Omental fat pad (tissue), 4 donors: ENCODE results near the gene RNASE11. TPM values are rescaled to one million over a fixed set of nuclear protein-coding genes. Genes with fewer than 3 reads are reported as not detected.

Experiments
- ATAC-seq: fragments of 150-250 bp; one replicate; pipeline ENCODE4 v1.9.1; 2016; ENCODE audit warnings: mild to moderate bottlenecking, moderate library complexity; ENCODE audit not compliant: low FRiP score
- DNase-seq: peaks from one replicate; pipeline ENCODE4 v3.0.0-alpha.2; 2019; ENCODE audit warnings: low spot score
- CTCF ChIP-seq, 3 donors: fragments of 450-650 bp; IDR thresholded peaks; one replicate each; pipeline ENCODE4 v1.5.1; 2016 to 2017; ENCODE audit warnings: antibody characterized with exemption in 3 of 3, mild to moderate bottlenecking in 3 of 3, moderate library complexity in 2 of 3
- total RNA-seq, 4 donors: library from RNA; depleted of rRNA; stranded (reverse); fragments of >200 nt; gene quantifications; one replicate each; pipeline ENCODE4 v1.1.0, GENCODE V29; 2016

RNASE11 gene
- total RNA-seq, 4 donors from 2014 or later: not detected

GRCh38 chr14:20628063-20628854 is 40.5 kb upstream of the RNASE11 start:
- no peak for TF ChIP-seq CTCF (IDR thresholded peaks at IDR 0.05)
- ATAC-seq: no peak

GRCh38 chr14:20627346-20628027 is 39.7 kb upstream of the RNASE11 start:
- ATAC-seq (no peak), DNase-seq (no peak)
- no peak for TF ChIP-seq CTCF (IDR thresholded peaks at IDR 0.05)

More at GRCh38 chr14:20628063-20628854, 40.5 kb upstream of the RNASE11 start:
- DNase-seq: no peak

- ATAC-seq (no peak), DNase-seq (no peak)
- no peak for TF ChIP-seq CTCF (IDR thresholded peaks at IDR 0.05)
Measured at GRCh38 chr14:20626274-20626673, 38.5 kb upstream of the RNASE11 start.

- ATAC-seq (peak; percentile 74), DNase-seq (no peak)
Measured at GRCh38 chr14:20624495-20625070, 36.8 kb upstream of the RNASE11 start.

GRCh38 chr14:20623798-20624197 is 36.0 kb upstream of the RNASE11 start:
- no peak for TF ChIP-seq CTCF (IDR thresholded peaks at IDR 0.05)
- no peak for DNase-seq
- no peak for ATAC-seq

More at GRCh38 chr14:20624495-20625070, 36.8 kb upstream of the RNASE11 start:
- TF ChIP-seq CTCF (IDR thresholded peaks at IDR 0.05): no peak

GRCh38 chr14:20622816-20623291 is 35.1 kb upstream of the RNASE11 start:
- DNase-seq (no peak), ATAC-seq (no peak)
- no peak for TF ChIP-seq CTCF (IDR thresholded peaks at IDR 0.05)
